IPS-18c (cell line): ENCODE measurements around the gene ZNF662.

Experiments
- H3K4me3 ChIP-seq: 2 replicates; pipeline ENCODE4 v1.7.0; 2013; ENCODE audit warnings: low read depth, mild to moderate bottlenecking, low read length, moderate library complexity; ENCODE audit not compliant: insufficient read depth
- H3K9me3 ChIP-seq: one replicate; pipeline ENCODE4 v1.6.1; 2013; ENCODE audit warnings: mild to moderate bottlenecking, low read length, moderate library complexity; ENCODE audit not compliant: control insufficient read depth, insufficient read depth

ZNF662 gene

DNA sequence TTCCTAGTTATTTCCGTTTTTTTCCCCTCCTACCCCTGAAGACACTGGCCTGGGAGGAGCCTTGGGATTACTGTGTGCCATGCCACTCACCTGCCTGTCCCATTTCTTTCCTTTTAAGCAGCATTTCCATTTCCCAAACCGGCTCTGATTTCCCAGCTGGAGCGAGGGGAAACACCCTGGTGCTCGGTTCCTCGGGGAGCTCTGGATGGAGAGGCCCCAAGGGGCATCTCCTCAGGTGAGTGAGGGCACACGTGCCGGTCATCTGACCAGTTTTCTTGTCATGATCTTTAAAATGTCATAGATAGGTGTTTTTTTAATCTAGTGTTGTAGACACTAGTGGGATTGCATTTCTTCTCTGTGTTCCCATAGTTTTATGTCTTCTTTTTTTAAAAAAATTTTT, 2.7 kb downstream of the ZNF662 start:
- no peak overlapping the region for H3K4me3 ChIP-seq
- peaks cover 5% of the 10 kb centered on the region for H3K9me3 ChIP-seq

DNA sequence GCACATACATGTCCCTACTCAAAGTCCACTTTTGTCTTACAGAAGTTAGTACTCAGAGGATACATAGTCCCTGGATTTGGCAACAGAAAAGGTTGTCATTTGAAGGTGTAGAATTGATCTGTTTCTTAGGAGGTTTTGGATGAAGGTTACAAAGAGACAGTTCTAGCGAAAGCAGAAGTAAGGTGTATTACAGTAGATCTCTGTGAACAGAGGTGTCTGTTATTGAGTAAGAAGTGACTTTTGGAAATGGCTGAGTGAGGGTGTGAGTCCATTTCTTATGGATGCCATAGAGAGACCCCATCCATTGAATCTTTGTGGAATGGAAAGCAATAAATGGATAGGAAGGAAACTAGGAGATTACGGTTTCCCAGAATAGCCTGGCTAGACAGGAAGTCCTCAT, 5.6 kb downstream of the ZNF662 start:
- H3K9me3 ChIP-seq: peaks cover 11% of the 10 kb centered on the region
- no peak overlapping the region for H3K4me3 ChIP-seq

DNA sequence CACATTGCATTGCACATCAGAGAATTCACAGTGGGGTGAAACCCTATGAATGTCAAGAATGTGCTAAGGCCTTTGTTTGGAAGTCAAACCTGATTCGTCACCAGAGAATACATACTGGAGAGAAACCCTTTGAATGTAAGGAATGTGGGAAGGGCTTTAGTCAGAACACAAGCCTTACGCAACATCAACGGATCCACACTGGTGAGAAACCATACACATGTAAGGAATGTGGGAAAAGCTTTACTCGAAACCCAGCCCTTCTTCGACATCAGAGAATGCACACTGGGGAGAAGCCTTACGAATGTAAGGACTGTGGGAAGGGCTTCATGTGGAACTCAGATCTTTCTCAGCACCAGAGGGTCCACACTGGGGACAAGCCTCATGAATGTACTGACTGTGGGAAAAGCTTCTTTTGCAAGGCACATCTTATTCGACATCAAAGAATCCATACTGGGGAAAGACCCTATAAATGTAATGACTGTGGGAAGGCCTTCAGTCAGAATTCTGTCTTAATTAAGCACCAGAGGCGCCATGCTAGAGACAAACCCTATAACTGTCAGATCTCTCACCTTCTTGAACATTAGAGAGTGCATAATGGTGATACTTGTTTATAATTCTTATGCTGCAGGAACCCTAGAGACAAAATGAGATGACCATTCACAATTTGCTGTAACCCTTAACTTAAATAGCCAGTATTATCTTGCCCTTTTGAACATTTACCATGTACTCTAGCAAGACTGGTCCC, 9.0 kb downstream of the ZNF662 start:
- Histone ChIP-seq H3K9me3 (peaks cover 8% of the 10 kb centered on the region), H3K4me3 (no peak overlapping the region)

DNA sequence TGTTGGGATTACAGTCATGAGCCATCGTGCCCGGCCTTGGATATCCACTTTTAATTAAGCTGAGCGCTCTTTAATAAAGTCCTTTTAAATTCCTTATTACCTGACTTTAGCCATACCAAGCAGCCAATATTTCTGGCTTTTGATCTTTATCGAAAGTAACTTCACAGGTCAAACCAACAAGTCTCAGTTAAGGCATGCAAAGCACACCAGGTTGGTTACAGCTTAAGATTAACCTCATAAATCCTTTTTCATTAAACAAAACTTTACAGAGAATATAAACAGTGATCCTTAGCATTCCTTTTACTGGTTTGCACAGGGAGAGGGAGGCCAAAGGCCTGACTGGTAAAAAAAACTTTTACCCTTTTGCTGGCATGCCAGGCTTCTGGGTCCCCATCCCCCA, 17.7 kb downstream of the ZNF662 start:
- Histone ChIP-seq H3K4me3 (no peak overlapping the region), H3K9me3 (no peaks in the 10 kb centered on the region)

DNA sequence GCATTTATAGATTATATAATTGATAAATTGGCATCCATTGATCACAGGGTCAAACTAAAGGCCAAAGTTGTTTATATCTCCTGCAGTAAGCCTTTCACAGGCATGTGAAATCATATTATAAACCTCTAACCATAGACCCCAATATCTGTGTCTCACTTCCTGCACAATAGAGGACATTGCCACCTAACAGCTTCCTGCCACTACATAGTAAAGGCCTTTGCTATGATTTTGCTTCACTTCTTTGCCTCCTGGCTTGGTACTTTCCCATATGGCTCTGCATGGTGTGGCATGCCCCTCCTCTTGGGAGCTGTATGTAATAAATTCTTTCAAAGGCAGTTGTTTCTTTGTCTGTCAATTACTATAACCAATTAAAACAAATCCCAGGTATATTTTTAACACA, 20.4 kb downstream of the ZNF662 start:
- H3K9me3 ChIP-seq: no peaks in the 10 kb centered on the region
- no peak overlapping the region for H3K4me3 ChIP-seq

DNA sequence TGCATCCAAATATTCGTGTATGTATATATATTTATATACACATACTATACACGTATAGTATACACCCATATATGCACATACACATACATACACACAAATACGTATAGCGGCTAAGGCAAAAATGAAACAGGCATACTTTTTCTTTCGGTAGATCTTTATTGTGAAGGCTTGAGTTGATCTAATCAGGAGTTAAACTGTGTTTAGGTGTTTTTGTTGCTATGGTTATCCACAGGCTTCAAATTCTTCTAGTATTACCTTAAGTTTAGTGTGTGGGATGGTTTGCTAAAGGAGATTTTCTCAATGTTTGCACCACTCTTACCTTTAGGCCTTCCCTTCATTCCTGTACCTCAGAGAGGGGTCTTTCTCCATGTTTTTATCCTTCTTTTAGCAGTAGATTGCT, 28.2 kb downstream of the ZNF662 start:
- Histone ChIP-seq H3K9me3 (no peaks in the 10 kb centered on the region), H3K4me3 (no peak overlapping the region)

DNA sequence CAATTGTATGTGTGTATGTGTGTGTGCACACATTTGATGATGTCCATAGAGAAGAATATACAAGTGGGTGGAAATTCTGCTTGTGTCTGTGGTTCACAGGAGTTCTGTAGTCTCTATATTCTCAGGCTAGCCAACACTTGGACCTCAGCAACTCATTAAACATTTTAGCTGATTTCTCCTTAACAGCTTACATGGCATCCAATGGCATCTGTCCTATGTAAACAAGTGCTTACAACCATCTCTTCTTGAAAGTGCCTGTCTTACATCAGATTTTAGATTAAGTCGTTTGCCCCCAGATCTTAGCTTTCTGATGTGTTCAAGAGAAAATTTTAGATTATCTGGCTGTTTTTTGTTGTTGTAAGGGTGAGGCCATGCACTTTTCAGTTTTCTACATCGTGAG, 29.0 kb downstream of the ZNF662 start:
- H3K4me3 ChIP-seq: no peak overlapping the region

DNA sequence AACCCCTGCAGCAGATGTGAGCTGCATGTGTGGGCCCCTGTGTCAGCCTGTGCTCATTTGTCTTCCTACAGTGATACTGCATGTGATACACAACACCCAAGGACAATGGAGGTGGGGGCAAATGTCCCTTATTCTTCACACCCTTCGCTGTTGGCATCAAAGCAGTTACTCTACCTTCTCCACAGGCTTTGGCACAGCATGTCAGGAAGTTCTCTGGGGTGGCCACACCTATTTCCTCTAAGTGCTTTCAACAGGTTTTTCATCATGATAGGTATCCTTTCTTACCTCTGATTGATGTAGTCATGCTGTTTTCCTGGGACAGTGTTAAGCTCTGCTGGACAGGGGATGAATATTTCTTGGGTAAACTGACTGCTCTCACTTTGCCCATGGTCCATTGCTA, 29.5 kb downstream of the ZNF662 start:
- H3K9me3 ChIP-seq: no peaks in the 10 kb centered on the region
- no peak overlapping the region for H3K4me3 ChIP-seq

More for the DNA sequence above, 29.0 kb downstream of the ZNF662 start:
- H3K9me3 ChIP-seq: no peaks in the 10 kb centered on the region

DNA sequence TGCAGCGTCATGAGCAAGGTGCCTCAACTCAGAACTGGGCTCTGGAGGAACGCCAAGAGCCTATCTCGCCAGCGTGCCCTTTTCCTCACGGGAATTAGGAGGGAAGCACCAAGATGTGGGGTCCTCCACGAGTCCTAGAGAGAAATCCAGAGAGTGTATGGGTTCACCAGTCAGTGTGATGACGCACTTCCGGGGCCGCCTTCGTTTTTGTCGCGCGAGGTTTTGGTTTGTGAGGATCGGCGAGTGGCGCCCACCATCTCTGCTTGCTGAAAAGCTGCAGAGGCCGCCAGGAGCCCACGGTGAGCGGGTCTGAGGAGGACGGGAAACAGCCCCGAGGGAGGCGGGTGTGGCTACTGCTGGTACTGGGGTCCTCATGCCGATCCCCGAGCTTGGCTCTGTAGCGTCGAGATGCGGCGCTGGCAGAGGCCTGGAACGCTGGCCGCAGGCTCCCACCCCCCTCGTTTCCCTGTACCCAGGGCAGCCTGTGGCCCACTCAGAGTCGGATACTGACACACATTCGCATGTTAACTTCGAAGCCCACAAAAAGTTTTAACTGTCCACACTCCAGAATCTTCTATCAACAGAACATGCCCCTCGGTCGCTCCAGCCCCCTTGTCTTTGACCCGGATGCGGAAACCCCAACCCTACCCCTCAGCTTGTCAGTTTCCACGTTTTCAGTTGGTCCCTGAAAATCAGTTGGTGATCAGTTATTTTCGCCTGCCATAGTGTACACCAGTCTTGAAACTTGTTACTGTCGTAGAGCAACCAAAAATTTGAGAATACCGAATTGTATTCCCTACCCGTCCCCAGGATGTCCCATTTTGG, 30.4 kb downstream of the ZNF662 start:
- H3K4me3 ChIP-seq: no peak overlapping the region
- no peaks in the 10 kb centered on the region for H3K9me3 ChIP-seq

DNA sequence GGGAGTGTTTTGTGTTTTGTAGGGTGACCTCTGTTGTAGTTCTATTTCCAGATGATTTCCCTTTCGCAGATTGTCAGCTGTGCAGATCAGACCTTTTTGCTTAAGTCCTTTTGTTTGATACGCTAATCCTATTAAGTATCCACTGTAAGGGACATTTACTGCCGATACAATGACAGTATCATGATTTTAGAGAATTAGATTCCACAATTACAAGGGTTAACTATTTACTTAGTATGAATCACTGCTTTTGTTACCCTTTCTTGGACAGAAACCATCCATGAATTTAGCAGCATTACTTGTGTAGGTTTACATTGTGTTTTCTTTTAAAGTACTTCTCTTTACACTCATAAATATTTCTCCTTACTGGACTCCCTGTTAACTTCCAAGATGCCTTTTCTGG, 31.4 kb downstream of the ZNF662 start:
- Histone ChIP-seq H3K9me3 (no peaks in the 10 kb centered on the region), H3K4me3 (no peak overlapping the region)

DNA sequence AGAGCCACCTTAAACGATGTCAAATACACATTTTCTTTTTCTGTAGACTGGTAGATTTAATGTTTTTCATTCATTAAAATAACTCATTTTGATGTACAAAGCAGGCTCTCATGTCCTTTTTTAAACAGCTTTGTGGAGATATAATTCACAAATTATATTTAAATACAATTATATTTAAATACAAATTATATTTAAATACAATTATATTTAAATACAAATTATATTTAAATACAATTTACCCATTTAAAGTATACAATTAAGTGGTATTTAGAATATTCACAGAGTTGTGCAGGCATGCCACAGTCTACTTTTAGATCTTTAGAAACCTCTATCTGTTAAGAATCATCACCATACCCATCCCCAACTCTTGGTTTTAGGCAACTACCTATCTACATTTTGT, 36.8 kb downstream of the ZNF662 start:
- H3K4me3 ChIP-seq: no peak overlapping the region
- H3K9me3 ChIP-seq: no peaks in the 10 kb centered on the region

DNA sequence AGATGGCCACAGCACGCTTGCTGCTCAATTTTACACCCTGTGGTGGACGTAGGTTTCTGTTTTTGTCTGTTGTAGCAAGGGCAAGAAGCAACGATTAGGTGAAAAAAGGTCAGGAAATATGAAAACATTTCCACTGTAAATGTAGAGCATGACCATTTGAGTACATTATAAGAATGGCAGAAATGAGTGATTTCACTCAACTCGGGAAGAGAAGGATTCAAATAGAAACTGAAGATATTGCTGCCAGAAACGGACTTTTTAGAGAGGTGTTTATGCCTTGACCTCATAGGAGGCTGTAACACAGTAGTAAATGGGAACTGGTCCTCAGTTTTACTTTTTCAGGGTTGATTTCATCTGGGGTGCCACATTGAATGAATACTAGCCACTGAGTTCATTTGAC, 40.1 kb downstream of the ZNF662 start:
- Histone ChIP-seq H3K4me3 (no peak overlapping the region), H3K9me3 (no peaks in the 10 kb centered on the region)

DNA sequence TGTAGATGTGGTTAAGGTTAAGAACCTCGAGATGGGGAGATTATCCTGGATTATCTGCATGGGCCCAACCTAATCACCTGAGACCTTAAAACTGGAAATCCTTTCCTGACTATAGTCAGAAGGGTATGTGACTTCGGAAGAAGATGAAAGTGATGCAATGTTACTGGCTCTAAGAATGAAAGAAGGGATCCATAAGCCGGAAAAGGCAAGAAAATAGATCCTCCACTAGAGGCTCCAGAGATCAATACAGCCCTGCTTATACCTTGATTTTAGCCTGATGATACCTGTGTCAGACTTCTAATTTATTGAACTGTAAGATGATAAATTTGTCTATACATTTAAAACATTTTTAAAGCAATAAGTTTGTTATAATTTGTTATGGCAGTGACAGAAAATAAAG, 51.6 kb downstream of the ZNF662 start:
- Histone ChIP-seq H3K9me3 (no peaks in the 10 kb centered on the region), H3K4me3 (no peak overlapping the region)

DNA sequence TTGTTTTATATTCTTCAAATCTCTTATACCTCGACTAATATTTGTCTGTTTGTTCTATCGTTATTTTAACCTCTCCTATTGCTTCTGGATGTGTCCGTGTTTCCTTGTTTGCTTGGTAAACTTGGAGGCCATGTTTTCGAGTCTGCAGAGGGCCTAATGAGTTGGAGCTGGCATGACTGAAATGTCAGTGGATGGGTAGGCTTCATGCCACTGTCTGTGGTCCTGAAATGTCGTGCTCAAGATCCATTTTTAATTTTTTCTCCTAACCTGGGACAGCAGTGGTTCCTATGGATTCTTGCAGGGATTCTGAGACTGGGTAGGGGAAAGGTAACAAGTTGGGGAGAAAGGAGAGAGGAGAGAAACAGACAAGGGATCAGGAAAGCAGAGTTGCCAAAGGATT, 54.3 kb downstream of the ZNF662 start:
- H3K4me3 ChIP-seq: no peak overlapping the region
- no peaks in the 10 kb centered on the region for H3K9me3 ChIP-seq

DNA sequence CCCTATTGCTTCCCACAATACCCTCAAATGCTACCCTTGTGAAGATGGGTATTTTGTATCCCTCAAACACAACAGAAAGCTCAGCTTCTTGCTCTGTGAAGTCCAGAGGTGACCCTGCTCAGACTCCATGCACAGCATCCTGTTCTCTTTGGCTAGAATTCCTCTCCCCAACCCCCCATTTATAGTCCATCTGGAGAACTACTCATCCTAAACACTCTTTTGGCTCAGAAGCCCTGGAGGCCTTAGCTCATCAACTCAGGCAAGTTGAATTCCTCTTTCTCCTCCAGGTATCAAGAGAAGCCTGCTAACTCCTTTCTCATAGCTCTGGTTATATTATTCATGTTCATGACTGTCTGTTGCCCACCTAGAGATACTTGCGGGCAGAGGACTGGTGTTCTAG, 54.8 kb downstream of the ZNF662 start:
- Histone ChIP-seq H3K4me3 (no peak overlapping the region), H3K9me3 (no peaks in the 10 kb centered on the region)

DNA sequence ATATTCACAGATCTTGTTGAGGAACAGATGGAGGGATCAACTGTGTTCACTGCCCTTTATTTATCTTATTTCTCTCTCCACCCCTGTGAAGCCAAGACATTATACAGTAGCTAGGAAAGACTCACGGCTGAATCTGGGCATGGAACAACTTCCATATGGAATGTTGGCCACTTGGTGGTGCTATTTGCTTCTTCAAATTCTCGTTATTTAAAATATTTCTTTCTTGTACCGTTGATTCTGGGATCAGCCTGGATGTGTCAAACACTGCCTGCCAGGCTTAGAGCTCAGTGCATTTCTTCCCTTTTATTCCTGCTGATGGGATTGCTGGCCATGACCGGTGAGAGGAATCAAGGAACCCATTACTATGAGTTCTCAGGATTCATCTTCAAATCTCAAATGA, 55.7 kb downstream of the ZNF662 start:
- no peaks in the 10 kb centered on the region for H3K9me3 ChIP-seq
- no peak overlapping the region for H3K4me3 ChIP-seq

DNA sequence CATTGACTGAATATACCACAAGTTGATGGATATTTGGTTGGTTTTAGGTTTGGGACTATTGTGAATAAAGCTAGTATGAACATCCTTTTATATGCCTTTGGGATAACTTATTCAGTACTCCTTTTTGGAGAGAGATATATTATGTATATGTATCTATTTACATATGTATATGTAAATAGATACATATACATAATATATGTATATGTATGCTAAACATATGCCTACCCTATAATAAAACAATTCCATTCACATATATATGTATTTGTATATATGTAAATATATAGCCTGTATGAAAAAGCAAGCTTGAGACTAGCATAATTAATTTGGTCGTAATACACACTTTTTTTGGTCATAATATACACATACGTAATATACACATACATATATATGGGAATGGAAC, 57.3 kb downstream of the ZNF662 start:
- no peak overlapping the region for H3K4me3 ChIP-seq
- H3K9me3 ChIP-seq: no peaks in the 10 kb centered on the region

DNA sequence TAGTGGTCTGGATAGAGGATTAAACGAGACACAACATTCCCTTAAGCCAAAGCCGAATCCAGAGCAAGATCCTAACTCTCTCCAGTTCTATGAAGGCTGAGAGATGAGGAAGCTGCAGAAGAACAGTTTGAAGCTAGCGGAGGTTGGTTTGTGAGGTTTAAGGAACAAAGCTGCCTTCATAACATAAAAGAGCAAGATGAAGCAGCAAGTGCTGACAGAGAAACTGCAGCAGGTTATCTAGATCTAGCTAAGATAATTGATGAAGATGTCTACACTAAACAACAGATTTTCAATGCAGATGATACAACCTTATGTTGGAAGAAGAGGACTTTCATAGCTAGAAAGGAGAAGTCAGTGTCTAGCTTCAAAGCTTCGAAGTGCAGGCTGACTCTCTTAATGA, 58.3 kb downstream of the ZNF662 start:
- no peak overlapping the region for H3K4me3 ChIP-seq
- H3K9me3 ChIP-seq: no peaks in the 10 kb centered on the region
